Erythroblast (primary cell): ENCODE results near the gene PDIA6.

Source experiments
- GATA1 ChIP-seq: IDR thresholded peaks from 2 replicates; pipeline ENCODE4 v1.6.1; 2011; ENCODE audit warnings: low read depth, mild to moderate bottlenecking, control low read depth, low read length, moderate library complexity
- POLR2A ChIP-seq: IDR thresholded peaks from 2 replicates; pipeline ENCODE4 v1.6.1; 2011; ENCODE audit warnings: mild to moderate bottlenecking, low read length

DNA sequence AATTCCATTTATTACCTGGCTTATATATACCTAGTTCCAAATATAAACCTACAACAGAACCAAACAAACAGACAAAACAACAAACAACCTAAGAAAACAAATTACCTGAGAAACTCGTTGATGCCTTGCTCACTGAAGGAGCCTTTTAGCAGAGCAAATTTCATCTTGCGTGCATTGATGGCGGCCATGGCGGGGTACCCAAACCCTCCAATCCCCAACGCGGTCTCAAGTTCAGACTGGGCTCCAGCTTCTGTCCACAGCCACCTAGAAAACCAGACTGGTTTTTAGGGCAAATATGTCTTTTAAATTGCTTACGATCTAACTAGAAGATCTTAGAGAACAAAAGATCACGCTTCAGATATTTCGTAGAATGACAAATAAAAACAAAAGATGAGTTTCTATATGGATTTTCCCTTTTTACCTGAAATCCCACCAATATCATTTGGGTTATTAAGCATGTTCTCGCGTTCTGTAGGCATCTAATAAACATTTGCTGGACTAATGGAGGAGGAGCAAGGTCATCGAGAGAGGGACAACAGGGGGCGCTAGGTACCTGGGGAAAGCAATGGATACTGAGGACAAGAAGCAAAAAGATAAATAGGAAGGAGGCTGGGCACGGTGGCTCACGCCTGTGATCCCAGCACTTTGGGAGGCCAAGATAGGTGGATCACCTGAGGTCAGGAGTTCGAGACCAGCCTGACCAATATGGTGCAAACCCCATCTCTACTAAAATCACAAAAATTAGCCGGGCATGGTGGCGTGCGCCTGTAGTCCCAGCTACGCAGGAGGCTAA is 25.2 kb downstream of the PDIA6 start:
- no peak for TF ChIP-seq POLR2A
- TF ChIP-seq GATA1 = no peak
